Skeletal muscle satellite cell (primary cell): ENCODE data around the gene TNRC6C.
"Not testable (repeated sequence)": the region's sequence is repeated elsewhere in the genome, so short reads cannot be mapped to it uniquely, and the experiment has no call there.

Experiments
- H3K27me3 ChIP-seq: 2 replicates; pipeline ENCODE4 v1.7.0; 2013; ENCODE audit warnings: low read length; ENCODE audit not compliant: control insufficient read depth, insufficient read depth
- H3K36me3 ChIP-seq: 2 replicates; pipeline ENCODE4 v1.7.0; 2013; ENCODE audit warnings: mild to moderate bottlenecking, control low read depth, low read length; ENCODE audit not compliant: insufficient read depth
- H3K4me1 ChIP-seq: 2 replicates; pipeline ENCODE4 v1.7.0; 2013; ENCODE audit warnings: low read length; ENCODE audit not compliant: control insufficient read depth, insufficient read depth
- H3K4me2 ChIP-seq: 2 replicates; pipeline ENCODE4 v1.7.0; 2013; ENCODE audit warnings: mild to moderate bottlenecking, low read length
- H3K4me3 ChIP-seq: 2 replicates; pipeline ENCODE4 v1.7.0; 2013; ENCODE audit warnings: low read length
- H3K9ac ChIP-seq: 2 replicates; pipeline ENCODE4 v1.7.0; 2013; ENCODE audit warnings: mild to moderate bottlenecking, low read depth, low read length, moderate library complexity
- H3K9me3 ChIP-seq: replicated peaks from 2 replicates; pipeline ENCODE4 v1.7.0; 2013; ENCODE audit warnings: mild to moderate bottlenecking, control low read depth, low read length

TNRC6C gene

GRCh38 chr17:77957235-77957856 is 1.2 kb upstream of the TNRC6C start:
- Histone ChIP-seq H3K36me3 (no peaks in the 10 kb centered on the region), H3K27me3 (peaks cover 50% of the 10 kb centered on the region), H3K9ac (peak overlapping the region; percentile 68), H3K4me2 (peak overlapping the region; percentile 99), H3K9me3 (no peaks in the 10 kb centered on the region), H3K4me1 (peaks cover 8% of the 10 kb centered on the region), H3K4me3 (peak overlapping the region; percentile 90)

- peak overlapping the region; percentile 69 for H3K9ac ChIP-seq
- peak overlapping the region; percentile 99 for H3K4me2 ChIP-seq
- no peaks in the 10 kb centered on the region for H3K36me3 ChIP-seq
- no peaks in the 10 kb centered on the region for H3K9me3 ChIP-seq
- H3K4me3 ChIP-seq = peak overlapping the region; percentile 90
- H3K27me3 ChIP-seq = peaks cover 37% of the 10 kb centered on the region
- H3K4me1 ChIP-seq = peaks cover 8% of the 10 kb centered on the region
Measured at GRCh38 chr17:77958716-77959125, 218 bp downstream of the TNRC6C start.

- Histone ChIP-seq H3K4me1 (peaks cover 8% of the 10 kb centered on the region), H3K4me2 (peak overlapping the region; percentile 94), H3K27me3 (peaks cover 33% of the 10 kb centered on the region), H3K9me3 (no peaks in the 10 kb centered on the region), H3K9ac (peak overlapping the region; percentile 72), H3K4me3 (peak overlapping the region; percentile 90), H3K36me3 (no peaks in the 10 kb centered on the region)
Measured at GRCh38 chr17:77959126-77959925, 823 bp downstream of the TNRC6C start.

- Histone ChIP-seq H3K4me2 (peak overlapping the region; percentile 94), H3K4me3 (peak overlapping the region; percentile 90), H3K9me3 (no peaks in the 10 kb centered on the region), H3K9ac (peak overlapping the region; percentile 72), H3K36me3 (no peaks in the 10 kb centered on the region), H3K4me1 (peaks cover 8% of the 10 kb centered on the region), H3K27me3 (peaks cover 27% of the 10 kb centered on the region)
Measured at GRCh38 chr17:77959926-77960521, 1.5 kb downstream of the TNRC6C start.

GRCh38 chr17:77961741-77962140 is 3.2 kb downstream of the TNRC6C start:
- H3K9ac ChIP-seq = no peak overlapping the region
- H3K4me1 ChIP-seq = peaks cover 8% of the 10 kb centered on the region
- peaks cover 10% of the 10 kb centered on the region for H3K27me3 ChIP-seq
- no peak overlapping the region for H3K4me2 ChIP-seq
- H3K36me3 ChIP-seq = no peaks in the 10 kb centered on the region
- no peaks in the 10 kb centered on the region for H3K9me3 ChIP-seq
- H3K4me3 ChIP-seq = no peak overlapping the region

GRCh38 chr17:77962348-77962747 is 3.8 kb downstream of the TNRC6C start:
- Histone ChIP-seq H3K9me3 (no peaks in the 10 kb centered on the region), H3K9ac (no peak overlapping the region), H3K27me3 (peaks cover 4% of the 10 kb centered on the region), H3K36me3 (no peaks in the 10 kb centered on the region), H3K4me2 (no peak overlapping the region), H3K4me3 (no peak overlapping the region), H3K4me1 (peaks cover 8% of the 10 kb centered on the region)

GRCh38 chr17:77963441-77963840 is 4.9 kb downstream of the TNRC6C start:
- Histone ChIP-seq H3K36me3 (no peaks in the 10 kb centered on the region), H3K4me2 (no peak overlapping the region), H3K9me3 (no peaks in the 10 kb centered on the region), H3K4me1 (peaks cover 8% of the 10 kb centered on the region), H3K27me3 (no peaks in the 10 kb centered on the region), H3K9ac (no peak overlapping the region), H3K4me3 (no peak overlapping the region)

- Histone ChIP-seq H3K4me1 (peaks cover under 1% of the 10 kb centered on the region), H3K9ac (no peak overlapping the region), H3K9me3 (no peaks in the 10 kb centered on the region), H3K4me2 (no peak overlapping the region), H3K27me3 (no peaks in the 10 kb centered on the region), H3K36me3 (no peaks in the 10 kb centered on the region), H3K4me3 (no peak overlapping the region)
Measured at GRCh38 chr17:77965352-77965751, 6.8 kb downstream of the TNRC6C start.

GRCh38 chr17:77966476-77966875 is 8.0 kb downstream of the TNRC6C start:
- Histone ChIP-seq H3K4me2 (no peak overlapping the region), H3K4me3 (no peak overlapping the region), H3K9me3 (no peaks in the 10 kb centered on the region), H3K9ac (no peak overlapping the region), H3K4me1 (no peaks in the 10 kb centered on the region), H3K27me3 (no peaks in the 10 kb centered on the region), H3K36me3 (no peaks in the 10 kb centered on the region)

- Histone ChIP-seq H3K4me2 (no peak overlapping the region), H3K9me3 (no peaks in the 10 kb centered on the region), H3K4me1 (no peaks in the 10 kb centered on the region), H3K27me3 (no peaks in the 10 kb centered on the region), H3K36me3 (no peaks in the 10 kb centered on the region), H3K9ac (no peak overlapping the region), H3K4me3 (no peak overlapping the region)
Measured at GRCh38 chr17:77968788-77969187, 10.3 kb downstream of the TNRC6C start.

GRCh38 chr17:77972271-77972670 is 13.8 kb downstream of the TNRC6C start:
- H3K9me3 ChIP-seq, H3K4me3 ChIP-seq, H3K9ac ChIP-seq, H3K4me2 ChIP-seq, H3K36me3 ChIP-seq, H3K4me1 ChIP-seq, H3K27me3 ChIP-seq: not testable (repeated sequence)
